HFFc6 (cell line): ENCODE results near the gene CADM2. TPM values are rescaled to one million over a fixed set of nuclear protein-coding genes. Genes with fewer than 3 reads are reported as not detected.

Experiments
- DNase-seq: peaks from one replicate; pipeline ENCODE4 v3.0.0-alpha.2; 2018
- H3K27ac Mint-ChIP-seq: 2 replicates; pipeline ENCODE4 v1.8.0; 2020; ENCODE audit warnings: mild to moderate bottlenecking, mixed read lengths
- H3K27me3 Mint-ChIP-seq: 2 replicates; pipeline ENCODE4 v1.8.0; 2021; ENCODE audit warnings: mild to moderate bottlenecking, moderate library complexity, mixed read lengths; ENCODE audit not compliant: insufficient read depth
- H3K36me3 Mint-ChIP-seq: 2 replicates; pipeline ENCODE4 v1.8.0; 2021; ENCODE audit warnings: low read depth, mixed read lengths
- H3K4me1 Mint-ChIP-seq: 2 replicates; pipeline ENCODE4 v1.8.0; 2020; ENCODE audit warnings: low read depth, mixed read lengths
- H3K4me3 Mint-ChIP-seq: 2 replicates; pipeline ENCODE4 v1.8.0; 2020; ENCODE audit warnings: mild to moderate bottlenecking, moderate library complexity, mixed read lengths
- H3K9me3 Mint-ChIP-seq: 2 replicates; pipeline ENCODE4 v1.8.0; 2020; ENCODE audit warnings: mild to moderate bottlenecking, mixed read lengths
- CTCF ChIP-seq: fragments of 200-600 bp; sonication (generic); IDR thresholded peaks from 2 replicates; pipeline ENCODE4 v1.5.0; 2021; ENCODE audit warnings: antibody characterized with exemption, mild to moderate bottlenecking
- total RNA-seq, 6 experiments: library from RNA; stranded (reverse); fragmentation: NEBNext Ultra II Directional; extraction: Animal tissue kit (Norgen Biotek cat#: 25700); gene quantifications; 2 replicates in 1 of 6; 3 replicates in 5 of 6; pipeline ENCODE4 v1.2.3, GENCODE V29; 2021

The CADM2 gene
- total RNA-seq, 6 experiments from 2014 or later = not detected

GRCh38 chr3:85355572-85355971, 396.8 kb downstream of the CADM2 start:
- Mint-ChIP-seq H3K27ac (no peak overlapping the region), H3K9me3 (peaks cover 27% of the 10 kb centered on the region), H3K4me3 (no peak overlapping the region), H3K27me3 (no peaks in the 10 kb centered on the region), H3K4me1 (no peaks in the 10 kb centered on the region), H3K36me3 (no peaks in the 10 kb centered on the region)
- DNase-seq = no peak
- TF ChIP-seq CTCF = no peak

GRCh38 chr3:85360742-85361387, 402.1 kb downstream of the CADM2 start:
- DNase-seq = no peak
- no peak for TF ChIP-seq CTCF
- H3K4me1 Mint-ChIP-seq = no peaks in the 10 kb centered on the region
- H3K36me3 Mint-ChIP-seq = no peaks in the 10 kb centered on the region
- H3K4me3 Mint-ChIP-seq = no peak overlapping the region
- H3K9me3 Mint-ChIP-seq = peaks cover 21% of the 10 kb centered on the region
- no peak overlapping the region for H3K27ac Mint-ChIP-seq
- peaks cover 2% of the 10 kb centered on the region; the same call in 1 of the 2 replicates for H3K27me3 Mint-ChIP-seq

GRCh38 chr3:85364296-85364909, 405.6 kb downstream of the CADM2 start:
- TF ChIP-seq CTCF = no peak
- Mint-ChIP-seq H3K36me3 (no peaks in the 10 kb centered on the region), H3K27me3 (peaks cover 2% of the 10 kb centered on the region; the same call in 1 of the 2 replicates), H3K9me3 (peaks cover 12% of the 10 kb centered on the region), H3K4me3 (no peak overlapping the region), H3K4me1 (no peaks in the 10 kb centered on the region), H3K27ac (no peak overlapping the region)
- DNase-seq = no peak

- H3K27me3 Mint-ChIP-seq = no peaks in the 10 kb centered on the region
- no peaks in the 10 kb centered on the region for H3K4me1 Mint-ChIP-seq
- no peaks in the 10 kb centered on the region for H3K36me3 Mint-ChIP-seq
- DNase-seq = no peak
- H3K4me3 Mint-ChIP-seq = no peak overlapping the region
- H3K27ac Mint-ChIP-seq = no peak overlapping the region
- peaks cover 12% of the 10 kb centered on the region for H3K9me3 Mint-ChIP-seq
- TF ChIP-seq CTCF = no peak
Measured at GRCh38 chr3:85370341-85370740, 411.6 kb downstream of the CADM2 start.

- H3K4me1 Mint-ChIP-seq = no peaks in the 10 kb centered on the region
- peaks cover 12% of the 10 kb centered on the region for H3K9me3 Mint-ChIP-seq
- no peaks in the 10 kb centered on the region for H3K36me3 Mint-ChIP-seq
- H3K27ac Mint-ChIP-seq = no peak overlapping the region
- H3K4me3 Mint-ChIP-seq = no peak overlapping the region
- no peaks in the 10 kb centered on the region for H3K27me3 Mint-ChIP-seq
- DNase-seq = no peak
- no peak for TF ChIP-seq CTCF
Measured at GRCh38 chr3:85376131-85376530, 417.3 kb downstream of the CADM2 start.
